GM19238 (cell line): Measurements from ENCODE around the gene CDRT15L2.
"Not testable (repeated sequence)": the region's sequence is repeated elsewhere in the genome, so short reads cannot be mapped to it uniquely, and the experiment has no call there.

Experiments
- DNase-seq: peaks from one replicate; pipeline ENCODE4 v3.0.0; 2011; ENCODE audit warnings: low spot score; ENCODE audit not compliant: insufficient read length

CDRT15L2 gene

DNA sequence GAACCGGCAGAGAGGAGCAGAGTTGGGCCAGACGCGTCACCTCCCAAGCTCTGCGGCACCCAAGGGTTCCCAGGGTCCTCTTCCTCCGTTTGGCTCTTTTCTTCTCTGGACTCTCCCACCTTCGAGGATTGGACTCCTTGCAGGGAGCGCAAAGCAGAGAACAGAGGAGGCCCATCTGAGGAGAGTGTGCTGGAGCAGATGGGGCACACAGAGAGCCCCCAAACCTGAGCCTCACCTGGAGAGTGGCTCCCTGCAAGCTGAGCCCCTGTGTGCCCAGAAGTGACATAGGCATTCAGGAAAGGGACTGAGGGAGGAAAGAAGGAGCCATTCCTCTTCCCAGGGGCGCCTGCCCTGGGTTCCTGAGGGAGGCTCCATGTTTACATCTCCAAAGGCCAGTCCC, 6.3 kb upstream of the CDRT15L2 start:
- DNase-seq = not testable (repeated sequence)

DNA sequence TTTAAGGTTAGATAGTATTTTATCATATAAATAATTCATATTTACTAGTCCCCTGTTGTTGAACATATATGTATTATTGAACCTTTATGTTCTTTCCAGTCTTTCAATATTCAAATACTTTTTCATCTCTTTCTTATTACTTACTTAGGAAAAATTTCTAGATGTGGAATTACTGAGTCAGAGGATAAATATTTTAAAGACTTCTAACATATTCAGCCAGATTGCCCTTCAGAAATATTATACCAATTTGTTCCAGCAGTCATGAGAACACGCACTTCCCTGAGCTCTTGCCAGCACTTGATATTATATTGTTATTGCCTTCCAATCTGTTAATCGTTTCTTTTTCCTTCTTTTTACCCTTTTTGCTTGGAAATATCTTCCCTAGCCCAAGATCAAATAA, 4.5 kb upstream of the CDRT15L2 start:
- DNase-seq = not testable (repeated sequence)

DNA sequence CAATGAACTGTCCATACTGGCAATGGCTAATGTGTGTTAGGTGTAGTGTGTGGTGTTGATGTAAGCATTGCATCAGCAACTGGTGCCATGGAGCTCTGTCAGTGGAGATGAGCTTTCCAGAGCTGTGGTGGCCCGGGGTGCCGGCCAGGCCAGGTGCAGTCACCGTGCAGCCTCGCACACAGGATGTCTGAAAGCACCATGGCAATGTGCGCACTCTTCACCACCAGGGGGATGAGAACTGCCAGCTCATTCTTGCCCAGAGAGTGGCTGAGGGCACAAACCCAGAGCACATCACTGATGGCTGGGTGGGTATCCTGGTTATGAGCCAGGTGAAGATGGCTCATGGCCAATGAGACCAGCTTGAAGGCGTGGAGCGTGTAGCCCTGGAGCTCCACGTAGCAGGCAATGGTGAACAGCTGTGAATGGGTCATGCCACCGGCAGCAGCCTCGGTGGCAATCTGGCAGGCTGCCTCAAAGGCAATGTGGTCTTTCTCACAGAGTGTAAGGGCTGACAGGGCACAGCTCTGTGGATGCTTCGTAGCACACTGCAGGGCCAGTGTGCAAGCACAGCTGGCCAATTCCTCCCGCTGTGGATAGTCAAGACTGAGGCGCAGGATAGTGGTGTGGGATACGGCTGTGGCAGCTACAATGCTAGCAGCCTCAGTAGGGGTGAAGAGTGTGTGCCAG, 4.5 kb downstream of the CDRT15L2 start:
- not testable (repeated sequence) for DNase-seq

DNA sequence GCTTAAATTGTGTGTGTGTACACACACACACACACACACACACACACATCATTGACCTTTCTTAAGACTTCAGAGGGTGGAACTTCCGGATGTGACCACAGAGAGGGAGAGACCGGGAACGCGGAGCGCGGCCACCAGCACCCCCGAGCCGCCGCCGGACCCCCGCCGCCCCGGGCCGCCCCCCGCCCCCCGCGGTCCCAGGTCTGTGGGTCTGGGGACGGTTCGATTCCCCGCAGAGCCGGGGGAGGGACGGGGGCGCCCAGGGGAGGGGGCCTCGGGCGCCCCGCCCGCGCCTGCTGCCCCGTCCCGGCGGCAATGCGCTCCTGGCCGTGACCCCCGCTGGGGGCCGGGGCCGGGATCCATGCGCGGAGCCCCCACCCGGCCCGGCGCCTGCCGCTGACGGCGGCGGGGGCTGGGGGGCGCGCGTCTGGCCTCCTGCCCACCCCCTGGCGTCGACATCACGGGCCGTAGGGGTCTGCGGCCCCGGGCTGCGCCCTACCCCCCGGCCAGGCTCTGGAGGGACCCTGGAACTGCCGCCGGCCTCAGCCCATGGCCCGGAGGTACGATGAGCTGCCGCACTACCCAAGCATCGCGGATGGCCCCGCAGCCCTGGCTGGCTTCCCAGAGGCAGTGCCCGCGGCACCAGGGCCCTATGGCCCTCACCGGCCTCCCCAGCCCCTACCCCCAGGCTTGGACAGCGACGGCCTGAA, 9.4 kb downstream of the CDRT15L2 start:
- DNase-seq = not testable (repeated sequence)

DNA sequence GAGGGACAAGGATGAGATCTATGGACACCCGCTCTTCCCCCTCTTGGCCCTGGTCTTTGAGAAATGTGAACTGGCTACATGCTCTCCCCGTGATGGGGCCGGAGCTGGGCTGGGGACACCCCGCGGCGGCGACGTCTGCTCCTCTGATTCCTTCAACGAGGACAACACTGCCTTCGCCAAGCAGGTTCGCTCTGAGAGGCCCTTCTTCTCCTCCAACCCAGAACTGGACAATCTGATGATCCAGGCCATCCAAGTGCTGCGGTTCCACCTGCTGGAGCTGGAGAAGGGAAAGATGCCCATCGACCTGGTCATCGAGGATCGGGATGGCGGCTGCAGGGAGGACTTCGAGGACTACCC, 9.9 kb downstream of the CDRT15L2 start:
- not testable (repeated sequence) for DNase-seq

DNA sequence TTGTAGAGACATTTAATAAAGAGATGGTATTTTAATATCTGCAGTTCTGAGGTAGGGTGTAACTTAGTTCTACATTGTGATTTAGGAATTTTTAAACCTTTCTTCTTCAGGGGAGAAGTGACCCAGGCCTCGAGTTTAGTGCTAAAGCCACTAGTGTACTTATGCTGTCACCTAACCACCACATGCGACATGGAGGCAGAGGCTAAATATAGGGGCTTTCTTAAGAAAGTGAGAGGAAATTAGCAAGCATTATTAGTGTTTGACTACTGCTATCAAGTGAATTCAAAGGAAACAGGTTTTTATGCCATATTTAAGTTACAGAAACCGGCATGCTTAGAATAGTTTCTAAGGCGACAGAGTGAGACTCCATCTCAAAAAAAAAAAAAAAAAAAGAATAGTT, 11.5 kb downstream of the CDRT15L2 start:
- DNase-seq = not testable (repeated sequence)

DNA sequence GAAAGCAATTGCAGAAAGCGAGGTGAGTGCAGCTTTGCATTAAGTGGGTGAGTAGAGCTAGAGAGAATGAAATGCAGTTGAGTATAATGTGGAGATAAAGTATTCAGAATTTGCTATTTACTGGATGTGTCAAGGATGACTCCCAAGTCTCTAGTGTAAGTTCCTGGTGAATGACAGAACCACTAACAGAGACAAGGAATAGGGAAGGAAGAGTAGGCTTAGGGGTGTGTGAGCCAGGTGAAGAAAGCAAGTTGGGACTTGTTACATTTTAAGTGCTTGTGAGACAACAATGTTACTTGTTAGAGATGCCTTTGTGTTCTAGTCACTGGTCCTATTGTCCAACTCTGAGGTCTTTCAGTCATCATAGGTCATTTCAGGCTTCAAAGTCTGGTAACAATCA, 26.0 kb downstream of the CDRT15L2 start:
- not testable (repeated sequence) for DNase-seq

DNA sequence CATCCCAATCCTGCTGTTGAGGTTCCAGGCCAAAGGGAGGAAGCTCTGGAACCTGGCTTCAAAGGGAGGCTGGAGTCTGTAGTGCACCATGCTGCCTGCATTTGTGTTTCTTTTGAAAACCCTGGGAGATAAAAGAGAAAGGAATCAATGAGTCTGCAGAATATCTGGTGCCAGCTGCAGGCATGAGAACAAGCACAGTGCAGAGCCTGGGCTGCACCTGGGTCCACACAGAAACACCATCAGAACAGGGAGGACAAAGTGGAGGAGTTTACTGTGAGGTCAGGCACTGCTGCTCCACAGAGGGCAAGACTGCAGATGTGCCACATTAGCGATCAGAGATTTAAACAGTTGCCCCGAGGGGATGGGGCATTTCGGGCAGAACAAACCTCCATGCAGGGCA, 30.0 kb downstream of the CDRT15L2 start:
- not testable (repeated sequence) for DNase-seq

DNA sequence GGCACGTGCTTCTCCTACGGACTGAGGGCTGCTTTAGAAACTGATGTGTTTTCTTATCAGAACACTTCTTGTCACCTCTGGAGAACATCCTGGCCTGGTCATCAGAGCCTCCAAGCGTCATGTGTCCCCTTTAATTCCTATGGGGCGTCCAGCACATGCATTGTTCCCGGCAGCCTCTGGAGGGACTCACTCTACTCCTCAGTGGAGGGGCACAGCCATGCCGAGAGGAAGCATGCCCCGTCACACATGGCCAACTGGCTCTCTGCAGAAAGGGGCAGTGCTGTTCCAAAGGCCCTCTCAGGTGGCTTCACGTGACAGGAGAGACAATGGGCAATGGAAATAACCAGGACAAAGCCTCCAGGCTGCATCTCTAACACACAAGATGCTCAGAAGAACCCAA, 31.8 kb downstream of the CDRT15L2 start:
- no peak for DNase-seq

DNA sequence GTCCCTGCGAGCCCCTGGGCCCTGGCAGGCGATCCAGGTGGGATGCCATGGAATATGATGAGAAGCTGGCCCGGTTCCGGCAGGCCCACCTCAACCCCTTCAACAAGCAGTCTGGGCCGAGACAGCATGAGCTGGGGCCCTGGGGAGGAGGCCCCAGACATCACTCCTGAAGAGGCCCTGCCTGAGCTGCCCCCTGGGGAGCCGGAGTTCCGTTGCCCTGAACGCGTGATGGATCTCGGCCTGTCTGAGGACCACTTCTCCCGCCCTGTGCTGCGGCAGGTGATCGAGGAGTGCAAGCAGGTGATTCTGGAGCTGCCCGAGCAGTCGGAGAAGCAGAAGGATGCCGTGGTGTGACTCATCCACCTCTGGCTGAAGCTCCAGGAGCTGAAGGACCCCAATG, 33.1 kb downstream of the CDRT15L2 start:
- DNase-seq = no peak

DNA sequence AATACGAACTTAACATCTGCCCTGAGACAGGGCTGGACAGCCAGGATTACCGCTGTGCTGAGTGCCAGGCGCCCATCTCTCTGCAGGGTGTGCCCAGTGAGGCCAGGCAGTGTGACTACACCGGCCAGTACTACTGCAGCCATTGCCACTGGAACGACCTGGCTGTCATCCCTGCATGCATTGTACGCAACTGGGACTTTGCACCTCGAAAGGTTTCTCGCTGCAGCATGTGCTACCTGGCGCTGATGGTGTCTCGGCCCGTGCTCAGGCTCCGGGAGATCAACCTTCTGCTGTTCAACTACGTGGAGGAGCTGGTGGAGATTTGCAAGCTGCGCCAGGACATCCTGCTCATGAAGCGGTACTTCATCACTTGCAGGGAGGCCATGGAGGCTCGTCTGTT, 33.7 kb downstream of the CDRT15L2 start:
- DNase-seq = no peak

DNA sequence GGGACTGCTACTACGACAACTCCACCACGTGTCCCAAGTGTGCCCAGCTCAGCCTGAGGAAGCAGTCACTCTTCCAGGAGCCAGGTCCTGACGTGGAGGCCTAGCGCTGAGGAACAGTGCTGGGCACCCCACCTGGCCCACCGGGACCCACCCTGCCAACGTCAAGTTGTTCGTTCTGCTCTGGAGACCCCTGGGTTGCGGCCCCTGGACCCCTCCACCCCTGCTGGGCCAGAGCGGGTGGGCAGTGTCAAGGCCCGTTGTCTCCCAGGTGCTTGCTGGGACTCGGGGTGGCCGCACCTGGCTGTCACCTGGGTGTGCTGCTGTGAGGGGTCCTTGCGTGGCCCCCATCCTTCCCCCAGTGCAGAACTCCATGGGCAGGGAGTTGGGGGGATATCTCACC, 34.4 kb downstream of the CDRT15L2 start:
- DNase-seq = no peak

DNA sequence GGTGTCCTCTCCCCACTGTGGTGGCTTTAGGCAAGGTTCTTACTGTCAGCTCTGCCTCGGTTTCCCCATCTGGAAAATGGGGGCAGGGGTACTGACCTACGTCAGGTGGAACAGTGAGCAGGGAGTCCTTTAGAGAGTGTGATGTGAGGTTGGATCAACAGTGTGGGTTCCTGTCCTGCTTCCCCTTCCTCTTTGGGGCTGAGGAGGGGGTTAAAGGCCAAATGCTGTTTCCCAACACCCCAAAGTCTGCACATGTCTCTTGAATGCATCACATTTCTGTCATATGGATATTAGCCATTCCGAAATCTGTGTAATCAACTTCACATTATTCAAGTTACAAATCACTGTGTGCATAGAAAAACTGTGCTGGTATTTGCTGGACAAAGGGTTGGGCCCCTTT, 35.9 kb downstream of the CDRT15L2 start:
- not testable (repeated sequence) for DNase-seq
